Activated CD8-positive, alpha-beta memory T cell treated with anti-CD3 and anti-CD28 coated beads for 48 hours (primary cell): ENCODE measurements around the gene CDH4.

Experiments
- DNase-seq, 3 experiments: peaks; one replicate each; pipeline ENCODE4 v3.0.0-alpha.2; 2020; ENCODE audit warnings: low read depth in 2 of 3, low spot score in 2 of 3

The CDH4 gene

DNA sequence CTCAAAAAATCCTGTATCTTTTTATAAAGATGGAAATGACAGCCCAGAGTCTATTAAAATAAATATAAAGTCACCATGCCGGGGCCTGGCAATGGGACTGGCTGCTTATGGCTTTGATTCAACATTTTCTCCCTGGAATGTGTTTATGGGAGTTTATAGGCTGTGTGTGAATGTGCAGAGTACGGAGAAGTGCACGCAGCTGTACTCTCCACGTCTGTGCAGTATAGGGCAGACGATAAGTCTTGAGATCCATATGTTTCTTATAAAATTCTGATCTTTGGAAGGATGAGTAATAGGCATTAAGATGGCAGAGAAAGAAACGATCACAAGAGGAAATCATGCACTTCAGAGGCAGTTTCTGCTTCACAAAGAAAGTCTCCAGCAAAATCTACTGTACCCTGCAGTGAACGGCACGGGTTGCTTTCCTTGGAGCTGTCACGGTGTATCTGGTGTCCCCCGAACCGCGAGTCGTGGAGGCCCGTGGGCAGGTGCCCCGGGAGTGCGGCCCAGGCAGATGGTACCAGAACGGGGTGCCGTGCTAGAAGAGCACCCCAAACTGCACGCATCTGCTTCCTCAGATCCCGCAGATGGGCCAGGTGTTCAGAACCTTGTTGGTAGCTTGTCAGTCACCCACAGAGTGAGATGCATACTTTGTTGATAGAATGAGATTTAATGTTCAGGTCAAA is 431.1 kb downstream of the CDH4 start:
- DNase-seq, result no peak

DNA sequence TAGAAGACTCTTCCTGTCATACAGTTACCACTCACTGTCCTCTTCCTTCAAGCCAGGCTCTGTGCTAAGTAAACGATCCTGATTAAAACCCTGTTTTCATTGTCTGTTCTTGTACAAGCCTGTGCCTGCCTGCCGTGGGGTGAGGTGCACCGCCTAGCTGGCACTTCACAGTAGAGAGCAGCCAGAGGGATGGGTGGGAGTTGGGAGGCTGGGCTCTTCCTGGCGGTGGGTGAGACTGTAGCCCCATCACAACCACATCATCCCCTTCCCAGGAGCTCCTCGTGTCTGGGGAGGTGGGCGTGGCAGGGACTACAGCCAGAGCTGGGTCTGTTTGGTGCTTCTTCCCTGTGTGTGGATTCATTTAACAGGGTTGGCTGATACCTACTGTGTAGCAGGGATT is 431.7 kb downstream of the CDH4 start:
- DNase-seq, result no peak

DNA sequence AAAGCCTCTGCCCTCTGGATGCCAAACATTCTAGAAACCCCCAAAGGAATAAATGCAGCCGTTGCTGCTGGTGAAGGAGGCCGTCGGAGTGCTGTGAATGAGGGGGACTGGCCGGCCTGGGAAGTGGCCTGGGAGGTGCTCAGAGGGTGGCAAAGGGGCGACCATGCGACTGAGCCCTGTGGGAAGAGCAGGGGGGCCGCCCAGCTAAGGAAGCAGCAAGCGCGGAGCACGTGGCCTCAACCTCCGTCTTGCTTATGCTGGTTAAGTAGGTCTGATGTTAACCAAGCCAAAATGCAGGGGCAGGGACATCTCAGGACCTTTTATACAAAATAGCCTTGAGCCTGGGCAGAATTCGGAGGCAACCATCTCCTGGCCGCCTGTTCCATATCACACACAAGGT is 432.1 kb downstream of the CDH4 start:
- DNase-seq, result no peak

DNA sequence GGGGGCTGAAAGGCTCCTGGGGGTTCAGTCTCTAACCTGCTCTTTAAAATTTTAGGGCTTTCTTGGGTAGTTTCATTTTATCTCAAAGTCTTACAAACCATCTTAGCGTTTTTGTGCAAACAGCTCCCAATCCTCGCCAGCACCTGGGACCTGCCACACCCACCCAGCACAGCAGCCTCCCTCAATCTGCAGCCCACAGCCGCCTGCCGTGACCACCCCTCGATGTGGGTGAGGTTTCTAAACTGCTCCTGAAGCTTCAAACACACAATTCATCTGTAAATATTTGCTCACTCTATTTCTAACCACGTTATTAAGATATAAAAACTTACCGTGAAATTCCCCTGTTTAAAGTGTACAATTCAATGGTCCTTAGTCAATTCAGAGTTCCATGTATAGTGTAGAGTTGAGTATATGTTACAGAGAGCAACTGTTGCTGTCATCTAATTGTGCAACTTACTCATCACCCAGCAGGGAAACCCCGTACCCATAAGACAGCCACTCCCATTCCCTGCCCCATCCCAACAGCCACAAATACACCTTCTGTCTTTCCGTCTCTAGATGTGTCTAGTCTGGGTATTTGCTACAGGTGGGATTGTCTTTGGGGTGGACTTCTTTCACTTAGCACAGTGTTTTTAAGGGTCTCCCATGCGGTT is 432.6 kb downstream of the CDH4 start:
- DNase-seq, result no peak

DNA sequence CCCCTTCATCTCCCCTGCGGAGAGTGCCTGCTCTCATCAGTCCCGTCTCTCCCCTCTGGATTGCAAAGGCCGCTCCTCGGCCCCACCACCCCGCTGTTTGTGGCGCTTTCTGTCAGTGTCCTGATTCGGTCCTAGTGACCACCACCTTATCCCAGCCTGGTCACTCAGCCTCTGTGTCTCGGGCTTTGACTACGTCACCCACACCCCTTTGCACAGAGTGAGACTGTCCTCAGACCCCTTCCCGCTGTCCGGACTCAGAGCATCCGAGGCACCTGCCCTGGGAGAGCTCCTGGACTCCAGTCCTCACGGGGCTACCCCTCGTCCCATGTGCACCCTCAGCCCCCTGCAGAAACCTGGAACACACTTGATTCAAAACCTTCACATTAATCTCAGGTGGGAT is 433.4 kb downstream of the CDH4 start:
- DNase-seq, result no peak

DNA sequence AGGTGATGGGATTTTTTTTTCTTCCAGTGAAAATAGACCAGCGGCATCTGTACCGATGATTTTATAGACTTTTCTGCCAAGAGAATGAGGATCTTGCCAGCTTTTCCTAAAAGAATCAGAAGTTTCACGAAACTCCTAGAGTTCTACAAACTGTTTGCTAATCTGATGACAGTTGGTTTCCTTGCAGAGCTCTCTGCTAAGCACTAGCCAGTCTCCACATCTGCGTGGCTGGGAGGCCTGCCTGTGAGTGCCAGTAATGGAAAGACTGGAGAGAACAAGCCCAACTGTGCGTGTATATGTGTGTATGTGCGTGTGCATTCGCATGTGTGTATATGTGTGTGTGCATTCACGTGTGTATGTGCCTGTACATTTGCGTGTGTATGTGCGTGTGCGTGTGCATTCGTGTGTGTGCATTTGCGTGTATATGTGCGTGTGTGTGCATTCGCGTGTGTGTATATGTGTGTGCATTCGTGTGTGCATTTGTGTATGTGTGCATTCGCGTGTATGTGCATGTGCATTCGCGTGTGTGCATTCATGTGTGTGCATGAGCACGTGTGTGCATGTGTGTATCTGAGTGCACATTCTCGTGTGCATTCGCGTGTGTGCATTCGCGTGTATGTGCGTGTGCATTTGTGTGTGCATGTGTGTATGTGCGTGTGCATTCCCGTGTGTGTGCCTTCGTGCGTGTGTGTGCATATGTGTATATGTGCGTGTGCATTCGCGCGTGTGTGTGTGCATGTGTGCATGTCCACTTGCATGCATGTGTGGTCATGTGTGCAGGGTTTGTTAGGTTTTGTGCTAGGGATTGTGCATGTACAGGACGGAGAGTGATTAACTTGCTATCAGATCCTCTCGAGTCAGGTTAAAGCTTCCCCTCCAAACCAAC is 434.2 kb downstream of the CDH4 start:
- no peak for DNase-seq

DNA sequence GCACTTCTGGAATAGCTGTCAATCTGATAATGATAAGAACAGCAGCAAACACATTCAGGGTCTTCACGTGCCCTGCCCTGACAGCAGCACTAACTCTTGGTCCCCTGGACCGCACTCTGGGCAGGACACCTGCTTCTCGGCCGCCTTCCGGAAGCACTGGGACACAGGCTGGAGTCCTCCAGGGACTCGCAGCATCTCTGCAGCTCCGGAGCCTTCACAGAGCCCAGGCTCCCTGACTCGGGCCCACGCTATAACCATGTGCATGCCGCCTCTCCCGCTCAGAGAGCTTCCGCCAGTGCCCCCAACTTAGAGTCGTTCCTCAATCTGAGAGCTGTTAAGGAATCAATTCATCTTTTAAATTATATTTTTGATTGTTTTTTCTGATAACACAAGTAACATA is 436.4 kb downstream of the CDH4 start:
- no peak for DNase-seq

DNA sequence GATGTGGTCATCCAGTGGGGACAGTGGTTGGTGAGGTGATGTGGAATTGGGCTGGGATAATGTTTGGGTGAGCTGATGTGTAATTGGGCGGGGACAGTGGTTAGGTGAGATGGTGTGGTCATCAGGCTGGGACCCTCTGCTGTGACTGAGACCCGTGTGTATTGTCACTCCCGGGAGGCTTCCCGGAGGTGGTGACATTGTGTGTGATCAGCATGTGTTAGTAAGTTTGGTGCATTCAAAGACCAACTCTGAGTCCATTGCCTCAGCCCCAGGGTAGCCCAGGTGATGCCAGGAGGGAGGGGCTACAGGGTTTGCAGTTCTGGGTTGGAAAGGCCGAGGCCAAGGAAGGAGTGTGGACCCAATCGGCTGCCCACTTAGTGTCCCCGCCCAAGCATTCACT is 438.1 kb downstream of the CDH4 start:
- no peak for DNase-seq

DNA sequence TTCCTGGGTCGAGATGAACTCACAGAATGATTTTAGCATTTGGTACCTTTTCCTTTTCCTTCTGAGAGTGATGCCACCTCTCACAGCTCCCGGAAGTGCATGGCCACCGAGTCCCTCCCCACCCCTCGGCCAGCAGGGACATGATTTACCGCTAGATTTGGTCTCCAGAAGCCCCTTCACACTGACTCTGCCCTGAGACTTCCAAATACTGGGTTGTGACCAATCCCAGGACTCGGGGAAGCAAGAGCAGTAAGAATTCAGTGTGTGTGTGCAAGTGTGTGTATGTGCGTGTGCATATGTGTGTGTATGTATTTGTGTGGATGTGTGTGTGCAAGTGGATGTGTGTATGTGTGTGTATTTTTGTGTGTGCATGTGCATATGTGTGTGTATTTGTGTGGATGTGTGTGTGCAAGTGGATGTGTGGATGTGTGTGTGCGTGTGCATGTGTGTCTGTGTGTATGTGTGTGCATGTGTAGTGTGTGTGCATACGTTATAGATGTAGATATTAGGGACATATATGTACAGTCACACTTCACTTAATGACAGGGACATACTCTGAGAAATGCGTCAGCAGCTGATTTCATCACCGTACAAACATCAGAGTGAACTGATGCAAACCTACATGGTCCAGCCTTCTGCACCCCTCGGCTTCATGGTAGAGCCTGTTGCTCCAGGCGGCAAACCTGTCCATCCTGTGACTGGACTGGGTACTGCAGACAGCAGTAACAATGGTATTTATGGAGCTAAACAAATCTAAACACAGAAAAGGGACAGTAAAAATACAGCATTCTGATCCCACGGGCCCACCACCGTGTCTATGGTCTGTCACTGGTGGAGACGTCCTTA is 439.2 kb downstream of the CDH4 start:
- no peak for DNase-seq

DNA sequence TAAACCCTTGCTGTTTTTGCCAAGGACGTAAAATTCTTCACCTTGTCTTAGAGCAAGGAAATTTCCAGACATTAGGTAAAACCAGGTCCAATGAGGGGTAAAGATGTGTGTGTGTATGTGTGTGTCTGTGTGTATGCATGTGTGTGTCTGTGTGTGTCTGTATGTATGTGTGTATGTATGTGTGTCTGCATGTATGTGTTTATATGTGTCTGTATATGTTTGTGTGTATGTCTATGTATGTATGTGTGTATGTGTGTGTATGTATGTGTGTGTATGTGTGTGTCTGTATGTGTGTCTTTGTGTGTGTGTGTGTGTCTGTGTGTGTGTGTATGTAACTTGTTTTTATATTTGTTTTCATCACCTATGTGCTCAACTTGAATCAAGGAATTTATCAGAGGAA is 439.9 kb downstream of the CDH4 start:
- no peak for DNase-seq

DNA sequence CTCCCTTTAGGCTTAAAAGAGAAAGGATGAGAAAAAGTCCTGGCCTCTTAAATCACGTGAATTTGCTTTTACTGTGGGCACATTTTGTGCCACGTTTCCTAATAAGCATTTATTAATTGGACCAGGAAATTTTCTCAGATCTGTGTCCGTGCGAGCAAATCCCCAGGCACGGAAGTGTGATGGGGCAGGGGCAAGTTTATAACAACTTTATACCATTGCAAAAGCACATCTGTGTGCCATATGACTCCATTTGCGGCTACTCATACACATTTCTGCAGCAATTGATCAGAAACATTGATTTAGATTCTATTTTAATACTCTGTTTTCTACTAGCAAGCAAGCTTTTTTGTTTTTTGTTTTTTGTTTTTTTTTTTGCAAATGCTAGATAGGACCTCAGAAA is 440.4 kb downstream of the CDH4 start:
- DNase-seq, result no peak

DNA sequence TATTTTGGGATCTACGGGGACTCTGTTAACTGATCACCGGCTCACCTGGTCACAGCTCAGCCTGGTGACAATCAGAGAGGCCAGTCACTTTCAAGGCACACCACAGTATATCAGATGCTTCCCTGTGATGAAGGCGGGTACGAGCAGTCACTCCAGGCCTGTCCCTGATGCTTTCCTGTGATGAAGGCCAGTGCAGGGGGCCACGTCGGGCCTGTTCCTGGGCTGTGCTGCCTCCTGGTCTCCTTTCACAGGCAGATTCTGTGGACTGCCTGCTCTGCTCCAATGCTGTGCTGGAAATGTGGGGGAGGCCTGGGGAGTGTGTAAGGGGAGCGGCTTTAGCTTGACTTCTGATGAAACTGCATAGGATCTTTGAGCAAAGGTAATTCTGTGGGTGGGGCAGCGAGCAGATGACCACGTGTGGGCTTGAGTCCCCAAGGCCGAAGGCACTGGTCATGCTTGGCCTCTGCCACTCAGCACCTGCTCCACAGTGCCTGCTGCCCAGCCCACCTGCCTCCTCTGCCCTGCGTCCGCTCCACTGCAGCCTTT is 441.1 kb downstream of the CDH4 start:
- no peak for DNase-seq

DNA sequence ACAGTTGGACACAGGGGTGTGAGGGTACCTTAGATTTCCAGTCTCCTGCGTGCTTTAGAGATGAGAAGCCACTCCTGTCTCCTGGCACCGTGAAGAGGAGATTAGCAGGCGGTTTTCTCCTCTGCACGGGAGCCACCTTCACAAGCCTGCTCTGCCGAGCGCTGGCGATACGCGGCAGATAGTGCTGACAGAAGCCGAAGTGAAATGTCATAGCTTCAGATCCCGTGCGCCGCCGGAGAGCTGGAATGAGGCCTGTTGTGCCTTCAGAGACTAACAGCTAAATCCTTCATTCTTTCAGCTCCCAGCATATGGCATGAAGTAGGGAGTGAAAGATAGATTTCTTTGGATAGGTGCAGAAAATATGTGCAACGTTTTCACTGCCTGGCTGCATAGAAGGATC is 442.6 kb downstream of the CDH4 start:
- DNase-seq, result no peak

DNA sequence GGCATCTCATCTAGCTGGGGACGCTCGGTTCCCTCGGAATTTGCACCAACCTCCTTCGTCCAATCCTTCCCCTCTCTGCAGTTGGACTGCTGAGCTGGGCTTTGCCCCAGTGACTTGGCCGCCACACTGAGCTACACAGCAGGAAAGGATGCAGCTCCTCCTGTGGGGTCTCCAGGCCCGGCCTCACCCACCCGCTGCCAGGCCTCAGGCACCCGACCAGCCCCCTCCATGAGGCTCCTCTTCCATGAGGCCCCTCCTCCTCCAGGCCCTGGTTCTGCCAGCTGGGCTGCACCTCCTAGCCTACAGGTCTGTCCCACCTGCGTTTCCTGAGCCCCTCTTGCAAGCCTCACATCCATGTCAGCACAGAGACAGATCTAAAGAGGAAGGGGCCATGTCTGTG is 443.7 kb downstream of the CDH4 start:
- DNase-seq, result no peak

DNA sequence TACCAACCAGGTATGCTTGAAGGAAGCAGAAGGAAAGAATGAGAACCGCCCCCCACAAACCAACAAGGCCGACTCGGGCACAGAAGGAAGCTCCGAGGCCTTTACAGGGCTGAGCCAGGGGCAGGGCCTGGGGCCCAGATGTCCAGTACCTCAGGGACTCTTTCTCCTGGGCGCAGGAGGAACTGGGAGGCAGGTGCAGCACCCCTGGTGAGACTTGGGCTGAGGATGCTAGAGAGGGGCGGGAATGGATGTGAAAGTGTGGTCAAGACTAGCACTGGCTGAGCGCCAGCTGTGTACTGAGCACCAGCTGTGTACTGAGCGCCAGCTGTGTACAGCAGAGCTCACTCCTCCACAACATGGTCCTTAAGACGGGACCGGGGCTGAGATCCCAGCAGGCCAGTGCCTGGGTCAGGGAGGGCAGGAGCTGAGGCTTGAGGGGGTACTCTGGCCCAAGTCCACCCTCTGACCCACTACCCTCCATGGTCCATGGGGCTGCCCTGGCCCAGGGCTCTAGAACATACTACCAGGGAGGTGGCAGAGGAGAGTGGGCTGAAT is 444.2 kb downstream of the CDH4 start:
- no peak for DNase-seq

DNA sequence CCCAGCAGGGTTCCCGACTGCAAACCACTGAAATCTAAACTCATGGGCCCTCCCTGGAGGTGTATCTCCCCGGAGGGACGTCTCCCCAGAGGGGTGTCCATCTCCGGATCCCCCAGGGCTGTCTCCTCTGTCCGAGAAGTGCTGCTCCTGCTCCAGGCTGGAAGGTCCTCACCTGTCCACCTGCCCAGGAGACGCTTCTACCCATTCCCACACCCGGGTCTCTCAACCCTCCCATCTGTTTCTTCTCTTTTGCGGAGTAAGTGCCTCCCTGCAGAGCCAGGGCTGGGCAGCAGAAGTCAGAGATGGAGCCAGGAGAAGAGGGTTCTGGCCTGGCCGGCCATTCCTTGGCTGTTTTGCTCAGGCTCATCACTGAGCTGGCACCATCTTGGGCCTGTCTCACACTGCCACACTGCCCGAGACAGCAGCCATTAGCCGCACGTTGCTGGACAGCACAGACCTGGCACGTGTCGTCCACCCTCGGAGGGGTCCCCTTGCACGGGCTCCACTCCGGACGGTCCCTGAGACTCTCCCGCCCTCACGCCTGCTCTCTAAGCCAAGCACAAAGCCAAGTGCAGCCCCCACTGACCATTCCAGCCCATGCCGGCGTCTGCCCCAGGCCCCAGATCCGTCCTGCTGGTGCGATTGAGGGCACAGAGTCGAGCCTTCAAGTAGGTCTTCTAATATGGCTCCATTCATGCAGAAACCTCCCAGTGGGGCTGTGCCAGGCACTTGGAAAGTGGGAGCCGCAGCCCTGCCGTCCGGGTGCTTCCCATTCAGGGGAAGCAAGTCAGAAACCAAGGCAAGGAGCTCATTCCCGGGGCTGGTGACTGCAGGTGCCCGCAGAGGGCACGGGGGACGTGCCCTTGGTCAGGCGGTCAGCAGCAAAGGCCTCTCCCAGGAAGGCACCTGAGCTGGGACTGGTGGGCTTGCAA is 445.9 kb downstream of the CDH4 start:
- no peak for DNase-seq

DNA sequence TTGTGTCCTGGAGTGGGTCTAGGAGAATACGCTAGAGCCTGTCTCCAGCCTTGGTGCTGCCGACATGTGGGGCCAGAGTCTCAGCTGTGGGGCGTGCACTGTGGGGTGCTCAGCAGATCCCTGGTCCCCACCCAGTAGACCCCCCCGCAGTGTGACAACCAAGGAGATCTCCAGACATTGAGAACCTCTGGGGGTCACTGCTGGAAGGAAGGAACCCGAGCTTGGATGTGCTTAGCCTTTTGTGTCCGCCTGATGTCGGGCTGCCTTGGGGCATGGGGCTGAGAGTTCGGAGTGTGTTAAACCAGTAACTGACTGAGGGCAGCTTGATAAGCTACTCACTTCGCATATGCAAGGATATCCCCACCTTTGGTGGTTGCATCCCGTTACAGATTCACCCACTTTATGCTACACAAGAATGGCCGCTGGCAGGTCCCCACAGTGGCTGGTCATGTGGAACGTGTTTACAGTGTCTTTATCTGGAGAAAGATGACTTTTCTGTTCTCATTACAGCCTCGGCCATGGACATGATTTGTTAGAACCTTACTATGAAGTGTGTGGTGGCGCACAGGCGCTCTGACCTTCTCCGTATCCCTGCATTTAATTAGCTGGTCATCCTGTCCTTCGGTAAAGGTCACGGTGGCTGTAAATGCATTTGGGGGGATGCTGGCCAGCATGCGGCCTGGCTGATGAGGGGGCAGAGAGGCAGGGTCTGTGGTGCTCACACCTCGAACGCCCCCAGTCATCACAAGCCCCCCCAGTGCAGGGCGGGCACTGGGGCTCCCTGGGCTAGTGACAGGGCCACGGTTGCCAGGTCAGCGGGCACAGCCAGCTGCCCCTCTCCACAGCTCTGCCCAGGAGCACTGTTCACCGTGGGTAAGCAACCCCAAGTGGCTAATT is 446.8 kb downstream of the CDH4 start:
- no peak for DNase-seq

DNA sequence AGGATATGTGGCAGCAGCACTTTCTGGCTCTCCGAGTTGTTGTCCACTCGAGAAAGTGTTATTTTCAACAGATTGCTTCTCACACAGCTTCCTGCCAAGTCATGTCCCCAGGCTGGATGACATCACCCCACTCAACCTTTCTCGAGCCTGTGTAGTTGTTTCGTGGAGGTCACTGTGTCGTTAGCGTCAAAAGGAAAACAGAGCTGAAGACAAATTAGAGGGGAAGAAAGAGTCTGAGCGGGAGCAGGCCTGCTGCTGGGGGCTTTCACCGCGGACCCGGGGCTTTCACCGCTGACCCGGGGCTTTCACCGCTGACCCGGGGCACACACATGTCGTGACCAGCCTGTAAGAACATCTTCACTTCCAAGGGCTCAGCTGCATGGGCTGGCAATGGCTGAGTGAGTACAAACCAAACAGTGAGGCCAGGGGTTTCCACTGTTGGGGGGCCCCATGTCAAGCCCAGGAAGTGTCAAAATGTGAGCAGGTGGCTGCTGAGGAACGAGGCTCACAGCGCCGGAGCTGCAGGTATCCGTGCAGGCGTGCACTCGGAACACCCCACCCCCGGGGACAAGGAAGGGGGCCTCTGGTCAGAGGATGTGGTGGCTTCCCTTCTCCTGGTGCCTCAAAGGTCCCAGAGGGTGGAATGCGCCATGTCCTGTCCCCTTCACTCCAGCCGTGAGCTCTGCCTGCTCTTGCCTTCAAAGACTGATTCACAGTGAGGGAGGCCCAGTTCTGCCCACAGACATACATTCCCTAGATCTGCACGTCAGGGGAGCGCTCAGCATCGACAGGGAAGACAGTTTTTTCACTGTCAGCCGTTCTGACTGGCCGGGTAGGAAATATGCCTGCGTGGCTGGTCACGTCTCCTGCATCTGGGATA is 447.7 kb downstream of the CDH4 start:
- DNase-seq, result no peak
